ENCODE measurements around the gene RPH3AL. TPM values are rescaled to one million over a fixed set of nuclear protein-coding genes. Genes with fewer than 3 reads are reported as not detected.

RPH3AL gene
- total RNA-seq, 2 experiments from 2014 or later, result 3.2 to 4.6 TPM

- CTCF ChIA-PET, result interaction anchor here (1.4 kb wide), 1 partner anchor 315 kb away, joined by 3 read pairs; no protein-coding TSS in a partner anchor
- Mint-ChIP-seq H3K27me3 (peaks cover 34% of the 10 kb centered on the region), H3K4me3 (peak overlapping the region; percentile 65), H3K36me3 (ENCODE audit: low read depth) (peaks cover 4% of the 10 kb centered on the region), H3K9me3 (peaks cover 3% of the 10 kb centered on the region), H3K27ac (no peak overlapping the region), H3K4me1 (peaks cover 17% of the 10 kb centered on the region)
- DNase-seq, result no peak
- POLR2A ChIA-PET, result no interaction called here
Observed at GRCh38 chr17:385178-385835, 32.7 kb upstream of the RPH3AL start.

- Mint-ChIP-seq H3K9me3 (peaks cover 3% of the 10 kb centered on the region), H3K36me3 (ENCODE audit: low read depth) (peaks cover 4% of the 10 kb centered on the region), H3K4me3 (peak overlapping the region; percentile 65), H3K27me3 (peaks cover 34% of the 10 kb centered on the region), H3K4me1 (peaks cover 17% of the 10 kb centered on the region), H3K27ac (peak overlapping the region; percentile 28)
- ChIA-PET POLR2A (no interaction called here), CTCF (interaction anchor here (1.1 kb wide), 1 partner anchor 612 kb away, joined by 3 read pairs; the partner anchor contains the start of gene TIMM22)
- no peak for DNase-seq
Observed at GRCh38 chr17:384622-385177, 32.1 kb upstream of the RPH3AL start.

- POLR2A ChIA-PET, result no interaction called here
Observed at GRCh38 chr17:383771-384621, 31.4 kb upstream of the RPH3AL start.

GRCh38 chr17:382644-383533, 30.3 kb upstream of the RPH3AL start:
- CTCF ChIA-PET, result interaction anchor here (0.6 kb wide), 1 partner anchor 102 kb away, joined by 3 read pairs; no protein-coding TSS in a partner anchor
- Mint-ChIP-seq H3K9me3 (peaks cover 3% of the 10 kb centered on the region), H3K36me3 (ENCODE audit: low read depth) (peaks cover 4% of the 10 kb centered on the region), H3K4me1 (peaks cover 17% of the 10 kb centered on the region), H3K4me3 (no peak overlapping the region), H3K27me3 (peaks cover 33% of the 10 kb centered on the region), H3K27ac (no peak overlapping the region)
- POLR2A ChIA-PET, result no interaction called here
- DNase-seq, result no peak

More at GRCh38 chr17:383771-384621, 31.4 kb upstream of the RPH3AL start:
- CTCF ChIA-PET, result interaction anchor here (1.1 kb wide), 1 partner anchor 613 kb away, joined by 3 read pairs; the partner anchor contains the start of gene TIMM22
- peak overlapping the region; percentile 54 for H3K4me3 Mint-ChIP-seq
- peaks cover 34% of the 10 kb centered on the region for H3K27me3 Mint-ChIP-seq
- peak overlapping the region; percentile 28 for H3K27ac Mint-ChIP-seq
- peaks cover 17% of the 10 kb centered on the region for H3K4me1 Mint-ChIP-seq
- peaks cover 3% of the 10 kb centered on the region for H3K9me3 Mint-ChIP-seq
- H3K36me3 Mint-ChIP-seq (ENCODE audit: low read depth), result peaks cover 4% of the 10 kb centered on the region
- DNase-seq, result no peak

- H3K4me3 Mint-ChIP-seq, result no peak overlapping the region
- H3K27me3 Mint-ChIP-seq, result peaks cover 29% of the 10 kb centered on the region
- H3K36me3 Mint-ChIP-seq (ENCODE audit: low read depth), result peaks cover 4% of the 10 kb centered on the region
- POLR2A ChIA-PET, result no interaction called here
- H3K4me1 Mint-ChIP-seq, result peaks cover 17% of the 10 kb centered on the region
- CTCF ChIA-PET, result no interaction called here
- H3K27ac Mint-ChIP-seq, result peak overlapping the region; percentile 75
- no peak for DNase-seq
- peaks cover 3% of the 10 kb centered on the region for H3K9me3 Mint-ChIP-seq
Observed at GRCh38 chr17:381941-382643, 29.5 kb upstream of the RPH3AL start.

- DNase-seq, result peak; percentile 15
- peaks cover 3% of the 10 kb centered on the region for H3K9me3 Mint-ChIP-seq
- peaks cover 12% of the 10 kb centered on the region for H3K4me1 Mint-ChIP-seq
- H3K27ac Mint-ChIP-seq, result peak overlapping the region; percentile 75
- POLR2A ChIA-PET, result no interaction called here
- peaks cover 24% of the 10 kb centered on the region for H3K27me3 Mint-ChIP-seq
- CTCF ChIA-PET, result no interaction called here
- H3K36me3 Mint-ChIP-seq (ENCODE audit: low read depth), result peaks cover 4% of the 10 kb centered on the region
- peak overlapping the region; percentile 45 for H3K4me3 Mint-ChIP-seq
Observed at GRCh38 chr17:381516-381915, 28.9 kb upstream of the RPH3AL start.

- CTCF ChIA-PET, result no interaction called here
- H3K4me3 Mint-ChIP-seq, result no peak overlapping the region
- DNase-seq, result no peak
- peaks cover 4% of the 10 kb centered on the region for H3K36me3 Mint-ChIP-seq (ENCODE audit: low read depth)
- no peak overlapping the region for H3K27ac Mint-ChIP-seq
- POLR2A ChIA-PET, result no interaction called here
- peaks cover 9% of the 10 kb centered on the region for H3K4me1 Mint-ChIP-seq
- peaks cover 3% of the 10 kb centered on the region for H3K9me3 Mint-ChIP-seq
- peaks cover 22% of the 10 kb centered on the region for H3K27me3 Mint-ChIP-seq
Observed at GRCh38 chr17:379531-380465, 27.2 kb upstream of the RPH3AL start.

GRCh38 chr17:378068-378467, 25.5 kb upstream of the RPH3AL start:
- Mint-ChIP-seq H3K9me3 (peaks cover 3% of the 10 kb centered on the region), H3K27me3 (peaks cover 5% of the 10 kb centered on the region), H3K4me3 (no peak overlapping the region), H3K27ac (no peak overlapping the region), H3K36me3 (ENCODE audit: low read depth) (peaks cover 4% of the 10 kb centered on the region), H3K4me1 (peaks cover 4% of the 10 kb centered on the region)
- ChIA-PET POLR2A (no interaction called here), CTCF (no interaction called here)
- DNase-seq, result no peak

GRCh38 chr17:376936-377863, 24.6 kb upstream of the RPH3AL start:
- POLR2A ChIA-PET, result interaction anchor here (0.6 kb wide), 1 partner anchor 53 kb away, joined by 3 read pairs; no protein-coding TSS in a partner anchor
- no peak for DNase-seq
- Mint-ChIP-seq H3K27ac (no peak overlapping the region), H3K36me3 (ENCODE audit: low read depth) (peaks cover 4% of the 10 kb centered on the region), H3K4me1 (peaks cover 4% of the 10 kb centered on the region), H3K9me3 (peaks cover 3% of the 10 kb centered on the region), H3K4me3 (no peak overlapping the region), H3K27me3 (peaks cover 5% of the 10 kb centered on the region)
- CTCF ChIA-PET, result no interaction called here

- Mint-ChIP-seq H3K36me3 (ENCODE audit: low read depth) (no peaks in the 10 kb centered on the region), H3K27me3 (no peaks in the 10 kb centered on the region), H3K4me3 (no peak overlapping the region), H3K27ac (no peak overlapping the region), H3K4me1 (no peaks in the 10 kb centered on the region), H3K9me3 (peaks cover under 1% of the 10 kb centered on the region)
- ChIA-PET CTCF (no interaction called here), POLR2A (no interaction called here)
- no peak for DNase-seq
Observed at GRCh38 chr17:373613-374230, 21.1 kb upstream of the RPH3AL start.

All from activated CD4-positive, alpha-beta T cell treated with anti-CD3 and anti-CD28 coated beads, Interleukin-2, amount 10 ng/mL, durations not matched to agents 7 days and 5 days (primary cell).